ENCODE data around the gene KLHL22. TPM values are rescaled to one million over a fixed set of nuclear protein-coding genes. Genes with fewer than 3 reads are reported as not detected.
"Not testable (repeated sequence)": the region's sequence is repeated elsewhere in the genome, so short reads cannot be mapped to it uniquely, and the experiment has no call there.

The KLHL22 gene
- total and polyA plus RNA-seq, 4 donors: 2.0 to 20.3 (median 8.7) TPM

- no peak for TF ChIP-seq CTCF (IDR thresholded peaks at IDR 0.05; ENCODE audit: low read depth, low read length, missing input control)
- TF ChIP-seq RXRA (IDR thresholded peaks at IDR 0.05): no peak
- TF ChIP-seq ATF3 (IDR thresholded peaks at IDR 0.05): no peak
- TF ChIP-seq FOXA1 (IDR thresholded peaks at IDR 0.05): no peak
- TF ChIP-seq TAF1 (conservative IDR thresholded peaks at IDR 0.05): no peak
Observed at GRCh38 chr22:20542055-20542454, 46.5 kb upstream of the KLHL22 start (continued).

- not testable (repeated sequence) for H3K4me1 ChIP-seq (ENCODE audit: control insufficient read depth in 4 of 4, insufficient read depth in 4 of 4, low read length in 3 of 4); H3K27ac ChIP-seq (ENCODE audit: low read depth in 1 of 2, low read length in 2 of 2); H3K9ac ChIP-seq (ENCODE audit: low read depth in 1 of 2, low read length in 2 of 2); H3K27me3 ChIP-seq (ENCODE audit: control insufficient read depth in 4 of 4, insufficient read depth in 4 of 4, low read length in 3 of 4); DNase-seq (ENCODE audit: low spot score); H3K9me3 ChIP-seq (ENCODE audit: control insufficient read depth in 4 of 4, low read length in 3 of 4); H3K4me3 ChIP-seq (ENCODE audit: low read depth in 1 of 3, low read length in 3 of 3)
- peaks cover 3 to 17% (median 10%) of the 10 kb centered on the region in 4 donors for H3K36me3 ChIP-seq (ENCODE audit: control insufficient read depth in 4 of 4, insufficient read depth in 3 of 4, low read depth in 1 of 4, low read length in 3 of 4)
- WGBS: 97% methylated on average over 8 of the region's 8 CpGs
Observed at GRCh38 chr22:20538875-20539274, 43.3 kb upstream of the KLHL22 start.

- peaks cover 3 to 17% (median 10%) of the 10 kb centered on the region in 4 donors for H3K36me3 ChIP-seq (ENCODE audit: control insufficient read depth in 4 of 4, insufficient read depth in 3 of 4, low read depth in 1 of 4, low read length in 3 of 4)
- H3K4me1 ChIP-seq (ENCODE audit: control insufficient read depth in 4 of 4, insufficient read depth in 4 of 4, low read length in 3 of 4): peaks cover 0 to 6% (median 0%) of the 10 kb centered on the region in 4 donors
- H3K9ac ChIP-seq (ENCODE audit: low read depth in 1 of 2, low read length in 2 of 2): no peak overlapping the region
- 97% methylated on average over 7 of the region's 7 CpGs for WGBS
- no peak overlapping the region for H3K27ac ChIP-seq (ENCODE audit: low read depth in 1 of 2, low read length in 2 of 2)
- no peak for TF ChIP-seq FOXA2 (IDR thresholded peaks at IDR 0.05)
- TF ChIP-seq GABPA (IDR thresholded peaks at IDR 0.05 in 1 of 2, conservative IDR thresholded peaks at IDR 0.05 in 1 of 2): no peak
- TF ChIP-seq REST (IDR thresholded peaks at IDR 0.05): no peak
- TF ChIP-seq MAX (IDR thresholded peaks at IDR 0.05): no peak
- no peak for TF ChIP-seq CTCF (IDR thresholded peaks at IDR 0.05; ENCODE audit: low read depth, low read length, missing input control)
- no peak for TF ChIP-seq EGR1 (IDR thresholded peaks at IDR 0.05; ENCODE audit: low read depth in 2 of 2)
- no peaks in the 10 kb centered on the region for H3K27me3 ChIP-seq (ENCODE audit: control insufficient read depth in 4 of 4, insufficient read depth in 4 of 4, low read length in 3 of 4)
- H3K9me3 ChIP-seq (ENCODE audit: control insufficient read depth in 4 of 4, low read length in 3 of 4): no peaks in the 10 kb centered on the region
- H3K4me3 ChIP-seq (ENCODE audit: low read depth in 1 of 3, low read length in 3 of 3): no peak overlapping the region
- DNase-seq (ENCODE audit: low spot score): no peak
Observed at GRCh38 chr22:20537983-20538382, 42.4 kb upstream of the KLHL22 start.

All from liver (tissue), 9 donors.